ENCODE data around the gene PNRC2. TPM values are rescaled to one million over a fixed set of nuclear protein-coding genes. Genes with fewer than 3 reads are reported as not detected.

PNRC2 gene
- total and polyA plus RNA-seq, 2 of the 13 experiments (the other 11 are each of a cell fraction or from before 2014, with no cell fraction given), result 74.9 to 97.5 TPM

DNA sequence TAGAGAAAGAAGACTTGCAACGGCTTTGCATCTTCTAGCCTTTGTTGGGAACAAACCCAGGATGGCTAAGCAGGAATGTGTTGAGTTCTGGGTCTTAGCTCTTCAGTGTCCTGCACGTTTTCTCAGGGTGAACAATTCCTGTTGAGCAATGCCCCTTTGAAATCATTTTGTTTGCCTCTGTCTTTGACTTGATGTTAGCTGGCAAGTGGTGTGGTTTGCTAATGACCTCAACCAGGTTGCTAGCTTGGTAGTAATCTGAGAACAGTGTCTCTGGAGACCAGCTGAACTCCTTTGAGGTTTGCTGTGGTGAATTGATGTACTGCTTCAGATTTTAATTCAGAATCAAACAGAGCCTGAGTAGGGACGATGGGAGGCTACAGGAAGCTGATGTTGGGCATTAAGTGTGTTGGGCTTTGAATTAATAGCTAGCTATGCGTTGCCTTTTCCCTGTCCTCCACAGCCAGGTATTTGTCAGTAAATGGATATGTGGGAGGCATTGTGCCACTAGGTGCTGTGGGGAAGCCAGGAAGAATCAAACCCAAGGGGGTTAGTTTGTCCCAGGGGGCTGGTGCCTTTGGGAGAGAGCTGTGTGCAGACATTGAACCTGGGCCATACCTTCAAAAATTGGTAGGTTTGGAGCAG lies 43.8 kb downstream of the PNRC2 start (continued):
- no peak for TF ChIP-seq XBP1 (CRISPR knock-in tag; IDR thresholded peaks at IDR 0.05)
- TF ChIP-seq AHDC1 (CRISPR knock-in tag; IDR thresholded peaks at IDR 0.05; ENCODE audit: borderline replicate concordance), result peak; percentile 57; the same call in 1 of the 2 replicates
- TF ChIP-seq HCFC1 (IDR thresholded peaks at IDR 0.05; ENCODE audit: low read depth, low read length), result no peak
- no peak for TF ChIP-seq ZFYVE20 (CRISPR knock-in tag; IDR thresholded peaks at IDR 0.05; ENCODE audit: borderline replicate concordance, low read depth)
- no peak for TF ChIP-seq HMGXB3 (CRISPR knock-in tag; IDR thresholded peaks at IDR 0.05; ENCODE audit: borderline replicate concordance)
- no peak for TF ChIP-seq MXD4 (CRISPR knock-in tag; IDR thresholded peaks at IDR 0.05)
- TF ChIP-seq ZBTB42 (CRISPR knock-in tag; IDR thresholded peaks at IDR 0.05), result no peak
- no peak for TF ChIP-seq ZNF615 (CRISPR knock-in tag; IDR thresholded peaks at IDR 0.05; ENCODE audit: borderline replicate concordance)
- no peak for TF ChIP-seq ZBTB7A (CRISPR knock-in tag; IDR thresholded peaks at IDR 0.05)
- no peak for TF ChIP-seq ELF3 (CRISPR knock-in tag; IDR thresholded peaks at IDR 0.05)
- TF ChIP-seq ZNF782 (CRISPR knock-in tag; IDR thresholded peaks at IDR 0.05; ENCODE audit: borderline replicate concordance), result no peak
- TF ChIP-seq AGO1 (IDR thresholded peaks at IDR 0.05; ENCODE audit: low read depth, low read length, poor library complexity, severe bottlenecking), result no peak
- TF ChIP-seq ZNF598 (CRISPR knock-in tag; IDR thresholded peaks at IDR 0.05; ENCODE audit: borderline replicate concordance), result no peak
- TF ChIP-seq ZMYM4 (CRISPR knock-in tag; IDR thresholded peaks at IDR 0.05), result peak; percentile 20; the same call in 1 of the 2 replicates
- TF ChIP-seq, protein P1, sequence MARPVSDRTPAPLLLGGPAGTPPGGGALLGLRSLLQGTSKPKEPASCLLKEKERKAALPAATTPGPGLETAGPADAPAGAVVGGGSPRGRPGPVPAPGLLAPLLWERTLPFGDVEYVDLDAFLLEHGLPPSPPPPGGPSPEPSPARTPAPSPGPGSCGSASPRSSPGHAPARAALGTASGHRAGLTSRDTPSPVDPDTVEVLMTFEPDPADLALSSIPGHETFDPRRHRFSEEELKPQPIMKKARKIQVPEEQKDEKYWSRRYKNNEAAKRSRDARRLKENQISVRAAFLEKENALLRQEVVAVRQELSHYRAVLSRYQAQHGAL (CRISPR knock-in tag; IDR thresholded peaks at IDR 0.05; ENCODE audit: not compliant biosample characterization), result no peak
- TF ChIP-seq SALL2 (CRISPR knock-in tag; IDR thresholded peaks at IDR 0.05), result no peak
- TF ChIP-seq MAFF (IDR thresholded peaks at IDR 0.05; ENCODE audit: low read depth, low read length), result no peak
- TF ChIP-seq REL (CRISPR knock-in tag; conservative IDR thresholded peaks at IDR 0.05), result no peak
- TF ChIP-seq ZNF788 (CRISPR knock-in tag; IDR thresholded peaks at IDR 0.05; ENCODE audit: borderline replicate concordance), result no peak
- no peak for TF ChIP-seq FOXP1 (IDR thresholded peaks at IDR 0.05)
- peak; percentile 60 for TF ChIP-seq FOXP1 (CRISPR knock-in tag; IDR thresholded peaks at IDR 0.05)
